Lower leg skin (tissue), 4 donors: ENCODE results near the gene MCF2L2. TPM values are rescaled to one million over a fixed set of nuclear protein-coding genes. Genes with fewer than 3 reads are reported as not detected.

Experiments used
- DNase-seq, 2 donors: peaks; one replicate each; pipeline ENCODE4 v3.0.0-alpha.2; 2019; ENCODE audit warnings: low spot score in 2 of 2
- H3K4me3 ChIP-seq: fragments of 200-600 bp; sonication (generic); 2 replicates; pipeline ENCODE4 v1.5.1; 2017; ENCODE audit warnings: mild to moderate bottlenecking, low read depth; ENCODE audit not compliant: poor library complexity, severe bottlenecking
- POLR2A ChIP-seq, 2 donors: fragments of 450-650 bp; IDR thresholded peaks; one replicate each; pipeline ENCODE4 v1.6.1; 2016 to 2017; ENCODE audit warnings: antibody characterized with exemption in 2 of 2, mild to moderate bottlenecking in 1 of 2, moderate library complexity in 1 of 2
- WGBS, 2 donors: methylation state at CpG; one replicate each; pipeline ENCODE4 v1.1.5; 2018; 5-methylcytosine and 5-hydroxymethylcytosine counted together
- intact Hi-C: fragments of 100-400 bp; cut with DNase I; formaldehyde crosslinking; loops from one replicate; pipeline ENCODE4 v1.15.0; 2023; ENCODE audit warnings: low total_unique reads
- total RNA-seq, 4 donors: library from RNA; depleted of rRNA; stranded (reverse); fragments of >200 nt; gene quantifications; one replicate each; pipeline ENCODE4 v1.1.0, GENCODE V29; 2016
- TF ChIP-seq, protein P1 (sequence below), 3 donors: fragments of 450-650 bp; IDR thresholded peaks; one replicate each; pipeline ENCODE4 v1.5.1; 2016; ENCODE audit warnings: antibody characterized with exemption in 3 of 3, mild to moderate bottlenecking in 3 of 3, moderate library complexity in 2 of 3

The MCF2L2 gene
- total RNA-seq, 4 donors from 2014 or later, result 0.88 to 1.3 (median 1.1) TPM; not detected in 1

DNA sequence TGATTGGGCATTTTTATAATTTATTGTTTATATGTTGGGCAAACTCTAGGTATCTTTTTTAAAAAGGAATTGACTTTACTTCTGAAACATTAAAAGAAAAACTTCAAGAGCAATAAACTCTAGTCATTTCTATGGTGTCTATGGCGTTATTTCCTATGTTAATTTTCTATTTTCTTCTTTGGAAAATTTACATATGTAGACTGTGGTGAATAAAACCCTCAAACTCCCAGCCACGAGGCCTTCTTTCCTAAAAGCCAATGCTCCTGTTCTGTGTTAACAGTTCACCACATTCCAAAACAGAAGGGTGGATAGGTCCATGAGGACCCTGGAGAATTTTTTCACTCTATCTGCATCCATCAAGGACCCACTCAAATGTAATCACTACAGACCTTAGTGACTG lies 219.6 kb downstream of the MCF2L2 start:
- no peak overlapping the region for H3K4me3 ChIP-seq
- intact Hi-C loops, result no loop called here
- TF ChIP-seq POLR2A (IDR thresholded peaks at IDR 0.05), result no peak
- TF ChIP-seq, protein P1, sequence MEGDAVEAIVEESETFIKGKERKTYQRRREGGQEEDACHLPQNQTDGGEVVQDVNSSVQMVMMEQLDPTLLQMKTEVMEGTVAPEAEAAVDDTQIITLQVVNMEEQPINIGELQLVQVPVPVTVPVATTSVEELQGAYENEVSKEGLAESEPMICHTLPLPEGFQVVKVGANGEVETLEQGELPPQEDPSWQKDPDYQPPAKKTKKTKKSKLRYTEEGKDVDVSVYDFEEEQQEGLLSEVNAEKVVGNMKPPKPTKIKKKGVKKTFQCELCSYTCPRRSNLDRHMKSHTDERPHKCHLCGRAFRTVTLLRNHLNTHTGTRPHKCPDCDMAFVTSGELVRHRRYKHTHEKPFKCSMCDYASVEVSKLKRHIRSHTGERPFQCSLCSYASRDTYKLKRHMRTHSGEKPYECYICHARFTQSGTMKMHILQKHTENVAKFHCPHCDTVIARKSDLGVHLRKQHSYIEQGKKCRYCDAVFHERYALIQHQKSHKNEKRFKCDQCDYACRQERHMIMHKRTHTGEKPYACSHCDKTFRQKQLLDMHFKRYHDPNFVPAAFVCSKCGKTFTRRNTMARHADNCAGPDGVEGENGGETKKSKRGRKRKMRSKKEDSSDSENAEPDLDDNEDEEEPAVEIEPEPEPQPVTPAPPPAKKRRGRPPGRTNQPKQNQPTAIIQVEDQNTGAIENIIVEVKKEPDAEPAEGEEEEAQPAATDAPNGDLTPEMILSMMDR (IDR thresholded peaks at IDR 0.05), result no peak
- no peak for DNase-seq
- 82 to 87% methylated on average over 2 of the region's 2 CpGs for WGBS, 2 donors

- no peak for DNase-seq
- intact Hi-C loops, result no loop called here
- WGBS, 2 donors, result 85 to 87% methylated on average over 2 of the region's 2 CpGs
- no peak overlapping the region for H3K4me3 ChIP-seq
- no peak for TF ChIP-seq POLR2A (IDR thresholded peaks at IDR 0.05)
- TF ChIP-seq, protein P1 (IDR thresholded peaks at IDR 0.05), result no peak
Measured at GRCh38 chr3:183208260-183208659, 220.2 kb downstream of the MCF2L2 start.

DNA sequence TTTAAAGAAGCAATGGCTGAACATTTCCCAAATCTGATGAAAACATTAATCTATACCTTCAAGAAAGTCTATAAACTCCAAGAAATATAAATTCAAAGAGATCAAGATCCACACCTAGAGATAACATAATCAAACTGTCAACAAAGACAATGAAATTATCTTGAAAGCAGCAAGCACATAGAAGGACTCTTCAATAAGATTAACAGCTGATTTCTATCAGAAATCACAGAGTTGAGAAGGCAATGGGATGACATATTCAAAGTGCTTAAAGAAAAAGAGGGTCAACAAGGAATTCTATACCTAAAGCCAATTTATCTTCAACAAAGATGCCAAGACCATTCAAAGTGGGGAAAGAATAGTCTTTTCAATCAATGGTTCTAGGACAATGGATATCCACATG lies 224.7 kb downstream of the MCF2L2 start:
- H3K4me3 ChIP-seq, result no peak overlapping the region
- intact Hi-C loops, result no loop called here
- TF ChIP-seq, protein P1 (IDR thresholded peaks at IDR 0.05), result no peak
- TF ChIP-seq POLR2A (IDR thresholded peaks at IDR 0.05), result no peak
- no peak for DNase-seq

- WGBS, 2 donors, result 76 to 78% methylated on average over 4 of the region's 4 CpGs
- TF ChIP-seq POLR2A (IDR thresholded peaks at IDR 0.05), result no peak
- TF ChIP-seq, protein P1 (IDR thresholded peaks at IDR 0.05), result no peak
- intact Hi-C loops, result no loop called here
- no peak for DNase-seq
- no peak overlapping the region for H3K4me3 ChIP-seq
Measured at GRCh38 chr3:183202004-183202722, 226.3 kb downstream of the MCF2L2 start.

- intact Hi-C loops, result no loop called here
- DNase-seq, result no peak
- no peak overlapping the region for H3K4me3 ChIP-seq
- TF ChIP-seq, protein P1 (IDR thresholded peaks at IDR 0.05), result no peak
- 37 to 41% methylated on average over 1 of the region's 1 CpG for WGBS, 2 donors
Measured at GRCh38 chr3:183198939-183199338, 229.5 kb downstream of the MCF2L2 start.

- intact Hi-C loops, result no loop called here
- DNase-seq, result no peak
- TF ChIP-seq POLR2A (IDR thresholded peaks at IDR 0.05), result no peak
- TF ChIP-seq, protein P1 (IDR thresholded peaks at IDR 0.05), result no peak
- H3K4me3 ChIP-seq, result no peak overlapping the region
Measured at GRCh38 chr3:183197734-183198133, 230.7 kb downstream of the MCF2L2 start.
